ENCODE results near the gene ASTN2.

The ASTN2 gene

GRCh38 chr9:117214416-117214815, 200.4 kb downstream of the ASTN2 start:
- H3K27ac ChIP-seq = no peak overlapping the region
- no peak for TF ChIP-seq ZFX (IDR thresholded peaks at IDR 0.05)
- TF ChIP-seq CTCF (conservative IDR thresholded peaks at IDR 0.05) = no peak

GRCh38 chr9:117211280-117211679, 203.6 kb downstream of the ASTN2 start:
- TF ChIP-seq ZFX (IDR thresholded peaks at IDR 0.05) (no peak), CTCF (conservative IDR thresholded peaks at IDR 0.05) (no peak)
- H3K27ac ChIP-seq = no peak overlapping the region

- no peak overlapping the region for H3K27ac ChIP-seq
- TF ChIP-seq CTCF (conservative IDR thresholded peaks at IDR 0.05) (no peak), ZFX (IDR thresholded peaks at IDR 0.05) (no peak)
Measured at GRCh38 chr9:117205806-117206205, 209.1 kb downstream of the ASTN2 start.

- TF ChIP-seq CTCF (conservative IDR thresholded peaks at IDR 0.05) (no peak), ZFX (IDR thresholded peaks at IDR 0.05) (no peak)
- H3K27ac ChIP-seq = no peak overlapping the region
Measured at GRCh38 chr9:117204971-117205370, 209.9 kb downstream of the ASTN2 start.

GRCh38 chr9:117191504-117192261, 223.2 kb downstream of the ASTN2 start:
- TF ChIP-seq ZFX (IDR thresholded peaks at IDR 0.05) (no peak), CTCF (conservative IDR thresholded peaks at IDR 0.05) (no peak)

GRCh38 chr9:117189121-117189520, 225.7 kb downstream of the ASTN2 start:
- no peak overlapping the region for H3K27ac ChIP-seq
- TF ChIP-seq ZFX (IDR thresholded peaks at IDR 0.05) = no peak
- no peak for TF ChIP-seq CTCF (conservative IDR thresholded peaks at IDR 0.05)

More at GRCh38 chr9:117191504-117192261, 223.2 kb downstream of the ASTN2 start:
- no peak overlapping the region for H3K27ac ChIP-seq

GRCh38 chr9:117188394-117188793, 226.5 kb downstream of the ASTN2 start:
- TF ChIP-seq CTCF (conservative IDR thresholded peaks at IDR 0.05) (no peak), ZFX (IDR thresholded peaks at IDR 0.05) (no peak)
- H3K27ac ChIP-seq = no peak overlapping the region
